ENCODE data around the gene CD9. TPM values are rescaled to one million over a fixed set of nuclear protein-coding genes. Genes with fewer than 3 reads are reported as not detected.

Gene CD9
- total RNA-seq, 4 donors from 2014 or later, result 26.7 to 50.6 (median 48.4) TPM

- ATAC-seq (no peak), DNase-seq (no peak)
- Histone ChIP-seq H3K9me3 (no peaks in the 10 kb centered on the region), H3K27ac (no peak overlapping the region), H3K36me3 (no peaks in the 10 kb centered on the region), H3K27me3 (no peaks in the 10 kb centered on the region), H3K4me1 (peaks cover 0 to 5% of the 10 kb centered on the region in 2 donors), H3K4me3 (no peak overlapping the region)
- in situ Hi-C loops (cut with MboI; ENCODE audit: low sequenced_read_pairs in 4 of 4) (loop anchor here in 3 of 4 donors (5.0 to 10.0 kb wide), 2 partner anchors 95 to 128 kb away; no protein-coding TSS in a partner anchor), intact Hi-C loops (cut with DNase I; ENCODE audit: low total_unique reads) (loop anchor here (10.0 kb wide), 1 partner anchor 208 kb away; no protein-coding TSS in a partner anchor)
- TF ChIP-seq CTCF (IDR thresholded peaks at IDR 0.05 in 4 of 5, conservative IDR thresholded peaks at IDR 0.05 in 1 of 5), result no peak
- TF ChIP-seq POLR2A (IDR thresholded peaks at IDR 0.05), result no peak
Observed at GRCh38 chr12:6192604-6193380, 7.4 kb upstream of the CD9 start.

- intact Hi-C loops (cut with DNase I; ENCODE audit: low total_unique reads), result loop anchor here (2.0 to 10.0 kb wide), 2 partner anchors 39 to 209 kb away; no protein-coding TSS in a partner anchor
- ATAC-seq, result no peak
- Histone ChIP-seq H3K4me1 (peaks cover 0 to 5% of the 10 kb centered on the region in 2 donors), H3K9me3 (no peaks in the 10 kb centered on the region), H3K27me3 (no peaks in the 10 kb centered on the region), H3K36me3 (no peaks in the 10 kb centered on the region), H3K4me3 (no peak overlapping the region), H3K27ac (no peak overlapping the region)
- in situ Hi-C loops (cut with MboI; ENCODE audit: low sequenced_read_pairs in 4 of 4), result loop anchor here in 3 of 4 donors (5.0 to 10.0 kb wide), 2 partner anchors 93 to 129 kb away; no protein-coding TSS in a partner anchor
- no peak for DNase-seq
- TF ChIP-seq POLR2A (IDR thresholded peaks at IDR 0.05), result no peak
- no peak for TF ChIP-seq CTCF (IDR thresholded peaks at IDR 0.05 in 4 of 5, conservative IDR thresholded peaks at IDR 0.05 in 1 of 5)
Observed at GRCh38 chr12:6193853-6194815, 6.1 kb upstream of the CD9 start.

GRCh38 chr12:6195665-6196535 lies 4.3 kb upstream of the CD9 start:
- TF ChIP-seq POLR2A (IDR thresholded peaks at IDR 0.05) (no peak), CTCF (IDR thresholded peaks at IDR 0.05 in 4 of 5, conservative IDR thresholded peaks at IDR 0.05 in 1 of 5) (peak; percentile 95 to 97 (median 96))
- intact Hi-C loops (cut with DNase I; ENCODE audit: low total_unique reads) (loop anchor here (1.0 to 10.0 kb wide), 4 partner anchors 37 to 211 kb away; no protein-coding TSS in a partner anchor), in situ Hi-C loops (cut with MboI; ENCODE audit: low sequenced_read_pairs in 4 of 4) (loop anchor here in 2 of 4 donors (5.0 to 10.0 kb wide), 2 partner anchors 81 to 131 kb away; no protein-coding TSS in a partner anchor)
- no peak overlapping the region for H3K4me3 ChIP-seq
- H3K9me3 ChIP-seq, result no peaks in the 10 kb centered on the region
- DNase-seq (peak; percentile 70 to 84), ATAC-seq (peak; percentile 91 to 92)
- H3K27ac ChIP-seq, result peak overlapping the region; percentile 21 to 66 (median 57)
- H3K4me1 ChIP-seq, result peaks cover 4 to 5% of the 10 kb centered on the region in 2 donors
- H3K27me3 ChIP-seq, result no peaks in the 10 kb centered on the region
- no peaks in the 10 kb centered on the region for H3K36me3 ChIP-seq

- no peak for ATAC-seq
- Histone ChIP-seq H3K27ac (no peak overlapping the region), H3K27me3 (no peaks in the 10 kb centered on the region), H3K9me3 (no peaks in the 10 kb centered on the region), H3K4me1 (peaks cover 5 to 18% of the 10 kb centered on the region in 2 donors), H3K36me3 (no peaks in the 10 kb centered on the region), H3K4me3 (no peak overlapping the region)
- TF ChIP-seq CTCF (IDR thresholded peaks at IDR 0.05 in 4 of 5, conservative IDR thresholded peaks at IDR 0.05 in 1 of 5) (no peak), POLR2A (IDR thresholded peaks at IDR 0.05) (no peak)
- intact Hi-C loops (cut with DNase I; ENCODE audit: low total_unique reads), result loop anchor here (2.0 to 10.0 kb wide), 2 partner anchors 131 to 213 kb away; no protein-coding TSS in a partner anchor
- in situ Hi-C loops (cut with MboI; ENCODE audit: low sequenced_read_pairs in 4 of 4), result loop anchor here in 2 of 4 donors (5.0 to 10.0 kb wide), 2 partner anchors 79 to 133 kb away; no protein-coding TSS in a partner anchor
- DNase-seq, result no peak
Observed at GRCh38 chr12:6198051-6198450, 2.1 kb upstream of the CD9 start.

Data from gastrocnemius medialis (tissue), 4 donors.